ENCODE data around the gene GANAB.

Gene GANAB

GRCh38 chr11:62580959-62581715 lies 65.3 kb downstream of the GANAB start:
- TF ChIP-seq YY1 (IDR thresholded peaks at IDR 0.05; ENCODE audit: insufficient read depth, insufficient read length) = no peak
- no peak for TF ChIP-seq ZNF274 (IDR thresholded peaks at IDR 0.05; ENCODE audit: low read depth, low read length)
- TF ChIP-seq SUZ12 (IDR thresholded peaks at IDR 0.05; ENCODE audit: extremely low read depth, insufficient read depth, insufficient read length) = no peak
- no peaks in the 10 kb centered on the region for H3K27me3 ChIP-seq (ENCODE audit: insufficient read depth, insufficient read length)
- H3K9ac ChIP-seq (ENCODE audit: insufficient read length, low read depth) = no peak overlapping the region
- H3K4me3 ChIP-seq (ENCODE audit: insufficient read length, low read depth) = no peak overlapping the region
- no peaks in the 10 kb centered on the region for H3K4me1 ChIP-seq (ENCODE audit: insufficient read depth, insufficient read length)
- peaks cover 64% of the 10 kb centered on the region for H3K36me3 ChIP-seq (ENCODE audit: insufficient read depth, insufficient read length, low read length)
- no peak for DNase-seq (ENCODE audit: low read depth, low spot score)
- H3K9me3 ChIP-seq (ENCODE audit: insufficient read depth, low read length) = peaks cover 4% of the 10 kb centered on the region; the same call in 1 of the 2 replicates

GRCh38 chr11:62579252-62579651 lies 67.2 kb downstream of the GANAB start:
- Histone ChIP-seq H3K9me3 (ENCODE audit: insufficient read depth, low read length) (peaks cover 4% of the 10 kb centered on the region; the same call in 1 of the 2 replicates), H3K36me3 (ENCODE audit: insufficient read depth, insufficient read length, low read length) (peaks cover 66% of the 10 kb centered on the region), H3K27me3 (ENCODE audit: insufficient read depth, insufficient read length) (no peaks in the 10 kb centered on the region), H3K9ac (ENCODE audit: insufficient read length, low read depth) (no peak overlapping the region), H3K4me3 (ENCODE audit: insufficient read length, low read depth) (no peak overlapping the region), H3K4me1 (ENCODE audit: insufficient read depth, insufficient read length) (peaks cover 8% of the 10 kb centered on the region)
- TF ChIP-seq ZNF274 (IDR thresholded peaks at IDR 0.05; ENCODE audit: low read depth, low read length) (no peak), SUZ12 (IDR thresholded peaks at IDR 0.05; ENCODE audit: extremely low read depth, insufficient read depth, insufficient read length) (no peak), YY1 (IDR thresholded peaks at IDR 0.05; ENCODE audit: insufficient read depth, insufficient read length) (no peak)
- no peak for DNase-seq (ENCODE audit: low read depth, low spot score)

GRCh38 chr11:62578541-62578940 lies 67.9 kb downstream of the GANAB start:
- TF ChIP-seq SUZ12 (IDR thresholded peaks at IDR 0.05; ENCODE audit: extremely low read depth, insufficient read depth, insufficient read length) = no peak
- TF ChIP-seq YY1 (IDR thresholded peaks at IDR 0.05; ENCODE audit: insufficient read depth, insufficient read length) = no peak
- TF ChIP-seq ZNF274 (IDR thresholded peaks at IDR 0.05; ENCODE audit: low read depth, low read length) = no peak
- Histone ChIP-seq H3K9me3 (ENCODE audit: insufficient read depth, low read length) (peaks cover under 1% of the 10 kb centered on the region; the same call in 1 of the 2 replicates), H3K27me3 (ENCODE audit: insufficient read depth, insufficient read length) (no peaks in the 10 kb centered on the region), H3K36me3 (ENCODE audit: insufficient read depth, insufficient read length, low read length) (peaks cover 61% of the 10 kb centered on the region), H3K9ac (ENCODE audit: insufficient read length, low read depth) (no peak overlapping the region), H3K4me1 (ENCODE audit: insufficient read depth, insufficient read length) (peaks cover 8% of the 10 kb centered on the region), H3K4me3 (ENCODE audit: insufficient read length, low read depth) (no peak overlapping the region)
- no peak for DNase-seq (ENCODE audit: low read depth, low spot score)

GRCh38 chr11:62577046-62577714 lies 69.2 kb downstream of the GANAB start:
- Histone ChIP-seq H3K4me3 (ENCODE audit: insufficient read length, low read depth) (no peak overlapping the region), H3K36me3 (ENCODE audit: insufficient read depth, insufficient read length, low read length) (peaks cover 69% of the 10 kb centered on the region), H3K9ac (ENCODE audit: insufficient read length, low read depth) (peak overlapping the region; percentile 50), H3K27me3 (ENCODE audit: insufficient read depth, insufficient read length) (no peaks in the 10 kb centered on the region), H3K4me1 (ENCODE audit: insufficient read depth, insufficient read length) (peaks cover 8% of the 10 kb centered on the region), H3K9me3 (ENCODE audit: insufficient read depth, low read length) (no peaks in the 10 kb centered on the region)
- TF ChIP-seq ZNF274 (IDR thresholded peaks at IDR 0.05; ENCODE audit: low read depth, low read length) (no peak), YY1 (IDR thresholded peaks at IDR 0.05; ENCODE audit: insufficient read depth, insufficient read length) (no peak), SUZ12 (IDR thresholded peaks at IDR 0.05; ENCODE audit: extremely low read depth, insufficient read depth, insufficient read length) (no peak)
- no peak for DNase-seq (ENCODE audit: low read depth, low spot score)

DNA sequence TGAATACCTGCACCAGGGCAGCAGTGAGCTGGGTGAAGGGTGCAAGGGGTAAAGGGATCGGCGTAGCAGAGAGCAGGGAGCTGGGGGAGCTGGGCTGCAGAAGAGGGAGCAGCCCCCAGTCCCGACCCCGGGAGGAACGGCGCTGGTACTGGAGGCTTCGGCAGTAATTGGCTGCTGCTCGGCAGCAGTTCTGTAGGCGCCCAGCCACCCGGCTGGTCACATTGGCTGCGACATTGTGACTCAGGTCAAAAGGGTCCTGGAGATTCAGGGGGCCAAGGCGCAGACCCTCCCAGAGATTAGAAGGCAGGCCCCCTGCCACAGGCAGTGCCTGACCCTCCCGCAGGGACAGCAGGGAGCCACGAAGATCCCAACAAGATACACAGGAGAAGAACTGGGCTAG lies 70.6 kb downstream of the GANAB start:
- Histone ChIP-seq H3K9me3 (ENCODE audit: insufficient read depth, low read length) (no peaks in the 10 kb centered on the region), H3K9ac (ENCODE audit: insufficient read length, low read depth) (peak overlapping the region; percentile 99), H3K4me3 (ENCODE audit: insufficient read length, low read depth) (peak overlapping the region; percentile 86), H3K36me3 (ENCODE audit: insufficient read depth, insufficient read length, low read length) (peaks cover 74% of the 10 kb centered on the region), H3K4me1 (ENCODE audit: insufficient read depth, insufficient read length) (peaks cover 14% of the 10 kb centered on the region), H3K27me3 (ENCODE audit: insufficient read depth, insufficient read length) (no peaks in the 10 kb centered on the region)
- no peak for DNase-seq (ENCODE audit: low read depth, low spot score)
- TF ChIP-seq ZNF274 (IDR thresholded peaks at IDR 0.05; ENCODE audit: low read depth, low read length) (no peak), YY1 (IDR thresholded peaks at IDR 0.05; ENCODE audit: insufficient read depth, insufficient read length) (no peak), SUZ12 (IDR thresholded peaks at IDR 0.05; ENCODE audit: extremely low read depth, insufficient read depth, insufficient read length) (no peak)

DNA sequence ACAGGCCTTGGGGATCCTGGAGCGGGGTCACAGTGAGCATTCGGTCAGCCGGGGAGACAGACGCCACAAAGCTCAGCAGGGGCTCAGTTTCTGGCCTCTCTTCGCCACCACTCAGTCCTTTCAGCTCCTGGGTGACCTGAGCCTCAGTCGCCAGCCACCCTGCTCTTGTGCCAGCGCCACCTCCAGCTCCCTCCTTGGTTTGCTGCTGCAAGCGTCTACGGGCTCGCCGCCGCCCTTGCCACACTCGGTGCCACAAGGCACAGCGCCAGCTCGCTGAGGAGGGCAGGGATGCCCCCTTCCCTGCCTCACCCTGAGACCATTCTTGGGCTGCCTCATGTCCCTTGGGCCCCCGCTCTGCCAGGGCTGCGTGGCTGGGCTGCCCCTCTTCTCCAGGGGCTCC lies 71.3 kb downstream of the GANAB start:
- H3K4me1 ChIP-seq (ENCODE audit: insufficient read depth, insufficient read length) = peaks cover 14% of the 10 kb centered on the region
- no peak for DNase-seq (ENCODE audit: low read depth, low spot score)
- peak overlapping the region; percentile 86 for H3K4me3 ChIP-seq (ENCODE audit: insufficient read length, low read depth)
- no peak for TF ChIP-seq SUZ12 (IDR thresholded peaks at IDR 0.05; ENCODE audit: extremely low read depth, insufficient read depth, insufficient read length)
- no peak for TF ChIP-seq YY1 (IDR thresholded peaks at IDR 0.05; ENCODE audit: insufficient read depth, insufficient read length)
- H3K9me3 ChIP-seq (ENCODE audit: insufficient read depth, low read length) = no peaks in the 10 kb centered on the region
- H3K36me3 ChIP-seq (ENCODE audit: insufficient read depth, insufficient read length, low read length) = peaks cover 78% of the 10 kb centered on the region
- no peaks in the 10 kb centered on the region for H3K27me3 ChIP-seq (ENCODE audit: insufficient read depth, insufficient read length)
- H3K9ac ChIP-seq (ENCODE audit: insufficient read length, low read depth) = peak overlapping the region; percentile 99

Measured in NT2/D1 (cell line).